HG03520 (cell line): ENCODE data around the gene GSG1L2.

Experiments
- ATAC-seq: cut with Tn5 transposase; IDR thresholded peaks from one replicate; pipeline ENCODE4 v1.9.1; 2021; ENCODE audit warnings: mild to moderate bottlenecking, moderate library complexity; ENCODE audit not compliant: unreplicated experiment

The GSG1L2 gene

GRCh38 chr17:9825641-9826150 is 3.8 kb upstream of the GSG1L2 start, which contains the start of gene GLP2R:
Gene GLP2R (plus strand): TSS chr17:9825924. CDS start chr17:9826064, 140 bp downstream.
- ATAC-seq = no peak

GRCh38 chr17:9824797-9825338 is 3.0 kb upstream of the GSG1L2 start:
- no peak for ATAC-seq

GRCh38 chr17:9824094-9824493 is 2.2 kb upstream of the GSG1L2 start:
- no peak for ATAC-seq

- no peak for ATAC-seq
These were observed 1.4 kb downstream of the GSG1L2 start for GRCh38 chr17:9820448-9820847.

GRCh38 chr17:9818760-9819159 is 3.1 kb downstream of the GSG1L2 start:
- no peak for ATAC-seq

GRCh38 chr17:9817086-9817485 is 4.8 kb downstream of the GSG1L2 start:
- no peak for ATAC-seq

DNA sequence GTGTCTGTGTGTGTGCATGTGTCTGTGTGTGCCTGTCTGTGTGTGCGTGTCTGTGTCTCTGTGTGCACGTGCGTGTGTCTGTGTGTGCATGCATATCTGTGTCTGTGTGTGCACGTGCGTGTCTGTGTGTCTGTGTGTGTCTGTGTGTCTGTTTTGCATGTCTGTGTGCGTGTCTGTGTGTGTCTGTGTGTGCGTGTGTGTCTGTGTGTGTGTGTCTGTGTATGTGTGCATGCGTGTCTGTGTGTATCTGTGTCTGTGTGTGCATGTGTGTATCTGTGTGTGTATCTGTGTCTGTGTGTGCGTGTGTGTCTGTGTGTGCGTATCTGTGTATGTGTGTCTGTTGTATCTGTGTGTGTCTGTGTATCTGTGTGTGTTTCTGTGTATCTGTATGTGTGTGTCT is 5.4 kb downstream of the GSG1L2 start:
- ATAC-seq = no peak

DNA sequence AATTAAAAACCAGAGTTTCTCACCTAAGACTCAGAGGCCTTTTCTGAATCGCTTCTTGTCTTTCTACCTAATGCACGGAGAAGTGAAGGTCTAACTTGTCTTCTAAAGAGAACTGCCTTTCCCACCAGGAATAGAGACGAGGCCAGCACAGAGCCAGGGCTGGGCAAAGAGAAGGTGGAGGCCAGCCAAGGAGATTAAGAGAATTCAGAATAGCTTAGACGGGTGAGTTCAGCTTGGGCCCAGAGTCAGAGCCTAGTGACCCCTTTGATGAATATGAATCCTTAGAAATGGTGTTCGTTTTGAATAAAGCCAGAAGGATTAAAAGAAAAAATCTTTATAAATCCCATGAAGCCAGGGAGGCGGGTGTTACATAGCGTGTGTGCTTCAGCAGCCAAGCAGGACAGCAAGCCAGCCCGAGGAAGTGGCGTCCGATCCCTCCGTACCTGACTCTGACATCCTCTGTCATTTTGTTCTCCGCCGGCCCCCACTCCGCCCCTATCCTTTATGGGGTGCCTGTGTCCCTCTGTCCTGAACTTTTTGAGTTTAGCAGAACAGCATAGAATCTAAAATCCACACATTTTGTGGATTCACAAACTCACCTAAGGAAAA is 7.4 kb downstream of the GSG1L2 start:
- no peak for ATAC-seq

GRCh38 chr17:9813166-9813565 is 8.7 kb downstream of the GSG1L2 start:
- no peak for ATAC-seq

GRCh38 chr17:9811537-9811936 is 10.3 kb downstream of the GSG1L2 start:
- no peak for ATAC-seq

- no peak for ATAC-seq
These were observed 10.8 kb downstream of the GSG1L2 start for GRCh38 chr17:9811086-9811485.

- ATAC-seq = no peak
These were observed 11.6 kb downstream of the GSG1L2 start for GRCh38 chr17:9810100-9810949.

GRCh38 chr17:9809409-9809808 is 12.5 kb downstream of the GSG1L2 start:
- no peak for ATAC-seq

DNA sequence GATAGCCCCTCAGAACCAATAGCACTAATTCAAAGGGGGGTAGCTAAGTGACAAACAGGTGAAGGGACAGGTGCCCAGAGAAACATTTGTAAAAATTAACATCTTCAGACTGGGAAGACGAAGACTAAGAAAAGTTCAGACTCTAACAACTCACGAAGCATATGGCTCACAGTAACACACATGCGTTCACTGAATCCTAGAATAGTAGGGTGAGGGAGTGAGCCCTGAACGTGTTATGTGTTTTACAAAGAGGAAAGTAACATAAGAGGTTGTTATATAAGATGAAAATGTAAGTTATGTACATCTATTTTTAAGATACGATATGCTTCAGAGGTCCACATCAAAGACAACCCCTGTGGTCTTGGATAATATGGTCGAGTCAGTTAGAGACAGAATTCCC is 15.2 kb downstream of the GSG1L2 start:
- ATAC-seq = no peak

GRCh38 chr17:9805769-9806168 is 16.1 kb downstream of the GSG1L2 start:
- ATAC-seq = no peak

DNA sequence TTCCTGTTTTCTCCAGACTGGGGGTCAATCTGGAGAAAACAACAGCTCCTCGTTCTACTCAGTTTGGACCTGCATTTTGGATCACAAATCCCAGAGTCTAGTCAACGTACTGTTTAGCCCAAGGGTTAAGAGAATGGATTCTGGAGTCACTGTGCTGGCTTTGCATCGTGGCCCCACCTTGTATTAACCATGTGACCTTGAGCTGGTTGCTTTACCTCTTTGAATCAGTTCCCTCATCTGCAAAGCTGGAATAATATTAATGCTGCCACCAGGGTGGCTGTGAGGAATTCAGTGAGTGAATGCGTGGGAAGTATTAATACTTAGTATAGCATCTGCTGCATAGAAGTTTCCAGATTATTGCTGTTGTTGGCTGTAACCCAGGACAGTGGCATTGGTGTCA is 19.2 kb downstream of the GSG1L2 start:
- ATAC-seq = no peak

DNA sequence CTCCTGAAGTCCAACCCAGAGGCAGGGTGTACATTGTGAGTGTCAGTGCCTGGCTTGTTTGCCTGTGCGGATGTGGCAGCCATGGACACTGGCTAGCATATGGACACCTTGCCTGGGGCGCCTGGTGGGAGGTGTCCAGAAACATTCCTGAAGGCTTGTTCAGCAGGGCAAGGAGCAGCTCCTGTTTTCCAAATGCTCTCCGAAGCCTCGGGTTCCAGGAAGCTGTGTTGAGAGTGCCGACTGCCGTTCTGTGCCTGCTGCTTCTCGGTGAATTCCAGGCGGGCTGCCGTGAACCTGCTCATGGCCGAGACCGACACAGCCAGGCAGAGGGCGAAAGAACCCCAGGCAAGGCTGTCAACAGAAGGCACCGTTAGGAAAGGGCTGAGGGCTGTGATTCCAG is 19.6 kb downstream of the GSG1L2 start:
- no peak for ATAC-seq

- ATAC-seq = no peak
These were observed 20.4 kb downstream of the GSG1L2 start for GRCh38 chr17:9801505-9801904.

DNA sequence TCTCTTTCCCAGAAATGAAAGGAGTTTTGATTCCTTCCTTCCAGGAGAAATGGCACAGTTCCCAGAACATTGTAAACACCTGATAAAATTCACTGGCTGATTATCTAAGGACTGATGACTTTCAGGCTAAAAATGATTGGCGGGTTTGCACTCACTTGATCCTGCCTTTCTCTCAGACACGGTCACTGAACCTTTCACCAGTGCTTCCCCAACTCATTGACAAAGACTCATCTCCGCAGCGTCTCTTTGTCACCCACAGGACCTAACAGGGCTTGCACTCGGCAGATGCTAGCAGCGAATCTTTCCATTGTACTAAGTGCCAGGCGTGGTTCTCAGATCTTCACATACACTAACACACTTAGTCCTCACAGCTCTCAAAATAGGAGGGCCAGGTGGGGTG is 23.2 kb downstream of the GSG1L2 start:
- no peak for ATAC-seq

DNA sequence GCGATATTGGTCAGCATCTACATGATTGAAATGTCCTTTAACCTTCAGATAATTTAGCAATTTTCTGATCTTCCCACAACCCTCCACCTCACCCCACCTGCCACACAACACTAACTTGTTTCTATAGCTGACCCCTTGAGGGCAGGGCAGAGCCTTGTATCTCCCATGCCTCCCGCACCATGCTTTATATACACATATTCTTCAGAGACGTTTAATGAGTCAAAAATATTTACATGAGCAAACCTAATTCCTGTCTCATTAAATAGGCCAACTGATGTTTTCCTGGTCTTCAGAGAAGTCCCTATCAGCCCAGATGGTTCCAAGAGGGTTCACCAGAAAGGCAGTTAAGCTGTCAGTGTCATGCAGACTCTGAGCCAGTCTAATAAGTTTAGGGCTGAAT is 23.9 kb downstream of the GSG1L2 start:
- ATAC-seq = no peak

- ATAC-seq = no peak
These were observed 29.6 kb downstream of the GSG1L2 start for GRCh38 chr17:9792181-9792840.
